Astrocyte of the cerebellum (primary cell): ENCODE data around the gene STX8.

ENCODE experiments used
- DNase-seq: peaks from one replicate; pipeline ENCODE4 v3.0.0-alpha.2; 2011; ENCODE audit warnings: low read depth
- H3K4me3 ChIP-seq: 2 replicates; pipeline ENCODE4 v1.5.1; 2011; ENCODE audit warnings: mild to moderate bottlenecking, low read depth, low read length, moderate library complexity
- in situ Hi-C: cut with HindIII; loops from 2 replicates; pipeline ENCODE4 v1.10.0; 2017; ENCODE audit warnings: low sequenced_read_pairs
- TF ChIP-seq, protein P1 (sequence below): IDR thresholded peaks from 2 replicates; pipeline ENCODE4 v1.5.1; 2012; ENCODE audit warnings: low read length, low read depth, moderate library complexity, mild to moderate bottlenecking; ENCODE audit errors: missing control alignments

Gene STX8

GRCh38 chr17:9237661-9238301 lies 337.8 kb downstream of the STX8 start:
- DNase-seq, result no peak
- in situ Hi-C loops, result no loop called here
- H3K4me3 ChIP-seq, result no peak overlapping the region
- TF ChIP-seq, protein P1, sequence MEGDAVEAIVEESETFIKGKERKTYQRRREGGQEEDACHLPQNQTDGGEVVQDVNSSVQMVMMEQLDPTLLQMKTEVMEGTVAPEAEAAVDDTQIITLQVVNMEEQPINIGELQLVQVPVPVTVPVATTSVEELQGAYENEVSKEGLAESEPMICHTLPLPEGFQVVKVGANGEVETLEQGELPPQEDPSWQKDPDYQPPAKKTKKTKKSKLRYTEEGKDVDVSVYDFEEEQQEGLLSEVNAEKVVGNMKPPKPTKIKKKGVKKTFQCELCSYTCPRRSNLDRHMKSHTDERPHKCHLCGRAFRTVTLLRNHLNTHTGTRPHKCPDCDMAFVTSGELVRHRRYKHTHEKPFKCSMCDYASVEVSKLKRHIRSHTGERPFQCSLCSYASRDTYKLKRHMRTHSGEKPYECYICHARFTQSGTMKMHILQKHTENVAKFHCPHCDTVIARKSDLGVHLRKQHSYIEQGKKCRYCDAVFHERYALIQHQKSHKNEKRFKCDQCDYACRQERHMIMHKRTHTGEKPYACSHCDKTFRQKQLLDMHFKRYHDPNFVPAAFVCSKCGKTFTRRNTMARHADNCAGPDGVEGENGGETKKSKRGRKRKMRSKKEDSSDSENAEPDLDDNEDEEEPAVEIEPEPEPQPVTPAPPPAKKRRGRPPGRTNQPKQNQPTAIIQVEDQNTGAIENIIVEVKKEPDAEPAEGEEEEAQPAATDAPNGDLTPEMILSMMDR, result no peak

GRCh38 chr17:9237053-9237410 lies 338.6 kb downstream of the STX8 start:
- H3K4me3 ChIP-seq, result no peak overlapping the region
- TF ChIP-seq, protein P1, result no peak
- in situ Hi-C loops, result no loop called here
- DNase-seq, result no peak

DNA sequence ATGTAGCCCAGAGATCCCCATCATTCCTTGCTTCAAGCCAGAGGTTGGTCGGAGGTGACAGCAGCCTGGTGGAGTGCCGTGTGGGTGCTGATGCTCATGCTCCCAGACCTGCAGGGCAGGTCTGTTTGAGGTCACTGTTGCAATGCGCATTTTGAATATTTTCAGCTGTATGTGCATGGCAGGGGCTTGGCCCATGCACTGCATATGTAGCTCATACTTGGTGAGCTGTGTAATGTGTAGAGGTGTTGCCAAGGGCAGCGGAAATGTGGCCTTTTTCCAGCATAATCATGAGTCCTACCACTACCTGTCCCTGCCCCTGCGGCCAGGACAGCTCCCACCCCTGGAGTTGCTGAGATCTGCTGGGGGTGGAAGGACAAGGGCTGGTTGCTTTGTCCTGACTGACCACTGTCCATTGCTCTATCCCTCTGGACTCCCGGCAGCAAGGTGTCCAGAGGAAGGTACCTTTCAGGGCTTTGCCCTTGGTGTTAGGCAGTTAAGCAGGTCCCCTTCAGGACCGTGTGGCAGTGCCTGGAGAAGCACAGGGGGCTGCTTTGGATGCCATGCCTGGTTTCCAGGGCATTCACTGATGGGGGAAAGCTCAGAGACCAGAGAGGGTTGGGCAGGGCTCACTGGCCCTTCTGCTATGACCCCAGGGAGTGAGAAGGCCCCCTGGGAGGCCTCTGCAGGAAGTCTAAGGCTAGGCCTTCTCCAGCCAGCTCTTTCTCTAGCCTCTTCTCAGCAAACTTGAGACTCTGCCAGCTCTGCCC lies 339.2 kb downstream of the STX8 start:
- in situ Hi-C loops, result no loop called here
- TF ChIP-seq, protein P1, result no peak
- no peak overlapping the region for H3K4me3 ChIP-seq
- DNase-seq, result peak; percentile 60

DNA sequence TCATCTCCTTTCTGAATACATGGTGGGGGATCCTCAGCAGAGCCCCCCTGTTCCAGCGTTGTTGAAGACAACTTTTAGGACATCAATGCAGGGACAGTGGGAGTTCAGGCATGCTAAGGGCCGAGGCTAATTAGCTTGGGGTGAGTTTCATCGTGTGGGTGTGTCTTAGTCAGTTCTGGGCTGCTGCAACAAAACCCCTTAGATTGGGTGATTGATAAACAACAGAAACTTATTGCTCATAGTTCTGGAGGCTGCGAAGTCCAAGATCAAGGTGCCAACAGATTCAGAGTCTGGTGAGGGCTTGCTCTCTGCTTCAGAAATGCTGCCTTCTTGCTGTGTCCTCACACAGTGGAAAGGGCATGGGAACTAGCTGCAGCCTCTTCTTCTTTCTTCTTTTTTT lies 340.3 kb downstream of the STX8 start:
- DNase-seq, result no peak
- TF ChIP-seq, protein P1, result no peak
- no peak overlapping the region for H3K4me3 ChIP-seq
- in situ Hi-C loops, result no loop called here

DNA sequence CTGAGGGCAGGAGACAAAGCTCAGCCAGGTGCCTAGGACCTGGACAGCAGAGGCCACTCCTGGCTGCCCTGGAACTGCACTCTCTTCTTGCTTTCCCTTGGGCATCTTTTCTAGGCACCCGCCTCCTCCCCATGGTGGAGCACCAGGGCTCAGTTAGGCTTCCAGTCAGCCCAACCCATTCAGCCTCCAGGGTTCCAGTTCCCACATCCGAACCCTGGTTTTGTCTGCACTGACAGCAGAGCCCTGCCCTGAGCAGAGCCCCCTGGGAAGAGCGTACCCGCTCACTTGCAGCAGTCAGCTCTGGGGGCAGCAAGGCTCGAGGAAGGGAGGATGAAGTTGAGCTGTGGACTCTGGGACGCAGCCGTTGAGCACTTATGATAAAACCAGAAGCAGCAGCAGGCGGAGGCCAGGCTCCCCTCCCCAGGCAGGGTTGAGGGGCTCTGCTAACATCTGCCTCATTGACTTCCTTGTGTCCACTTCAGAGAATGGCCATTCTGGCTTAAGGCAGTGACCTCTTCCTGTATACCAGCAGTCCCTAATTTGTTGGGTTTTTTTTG lies 341.2 kb downstream of the STX8 start:
- H3K4me3 ChIP-seq, result no peak overlapping the region
- TF ChIP-seq, protein P1, result no peak
- in situ Hi-C loops, result no loop called here
- DNase-seq, result no peak

DNA sequence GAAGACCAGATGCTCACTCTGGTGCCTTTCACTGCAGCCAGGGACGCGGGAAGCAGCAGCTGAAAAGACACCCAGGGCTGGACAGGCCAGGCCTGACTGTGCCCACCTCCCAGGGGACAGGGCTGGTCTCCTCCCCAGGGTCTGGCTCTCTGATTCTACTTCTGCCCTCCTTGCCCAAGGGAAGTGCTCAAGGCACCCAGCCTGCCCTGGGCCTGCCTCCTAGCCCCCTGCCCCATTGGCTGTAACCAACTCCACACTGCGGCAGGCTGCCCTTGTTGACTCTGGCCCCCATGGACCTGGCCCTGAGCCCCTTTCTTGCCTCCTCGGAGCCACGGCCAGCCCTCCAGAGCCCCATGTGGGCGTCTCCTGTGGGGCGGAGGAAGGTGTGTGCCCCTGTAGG lies 341.9 kb downstream of the STX8 start:
- TF ChIP-seq, protein P1, result no peak
- in situ Hi-C loops, result no loop called here
- DNase-seq, result no peak
- H3K4me3 ChIP-seq, result no peak overlapping the region
